GM12864 (cell line): ENCODE measurements around the gene CER1.

Source experiments
- DNase-seq: peaks from one replicate; pipeline ENCODE4 v3.0.0-alpha.2; 2011; ENCODE audit warnings: low read depth
- H3K4me3 ChIP-seq: 2 replicates; pipeline ENCODE4 v1.5.1; 2011; ENCODE audit warnings: mild to moderate bottlenecking, low read depth, low read length, control low read depth
- CTCF ChIP-seq: IDR thresholded peaks from 2 replicates; pipeline ENCODE4 v1.5.1; 2011; ENCODE audit warnings: low read depth, mild to moderate bottlenecking, moderate library complexity, low read length, control low read depth, inconsistent platforms; ENCODE audit errors: missing control alignments

The CER1 gene

GRCh38 chr9:14760060-14760459 lies 37.5 kb upstream of the CER1 start:
- TF ChIP-seq CTCF: no peak
- no peak for DNase-seq
- H3K4me3 ChIP-seq: no peak overlapping the region

DNA sequence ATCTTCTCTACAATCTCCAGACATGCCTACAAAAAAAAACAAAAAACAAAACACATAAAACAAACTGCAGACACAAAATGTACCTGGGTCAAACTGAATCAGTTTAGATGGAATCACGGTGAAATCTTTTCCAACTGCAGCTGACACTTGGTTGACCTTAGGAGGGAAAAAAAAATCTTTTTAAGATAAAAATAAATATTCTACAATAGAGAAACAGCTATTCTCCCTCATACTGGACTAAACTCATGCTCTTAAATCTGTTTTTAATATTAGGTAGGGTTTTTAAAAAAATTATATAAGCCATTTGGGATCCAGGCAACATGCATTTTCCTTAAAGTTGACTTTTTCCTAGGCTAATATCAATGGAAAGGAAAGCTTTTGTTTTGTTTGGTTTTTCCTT lies 33.8 kb upstream of the CER1 start:
- H3K4me3 ChIP-seq: no peak overlapping the region
- no peak for DNase-seq
- no peak for TF ChIP-seq CTCF

DNA sequence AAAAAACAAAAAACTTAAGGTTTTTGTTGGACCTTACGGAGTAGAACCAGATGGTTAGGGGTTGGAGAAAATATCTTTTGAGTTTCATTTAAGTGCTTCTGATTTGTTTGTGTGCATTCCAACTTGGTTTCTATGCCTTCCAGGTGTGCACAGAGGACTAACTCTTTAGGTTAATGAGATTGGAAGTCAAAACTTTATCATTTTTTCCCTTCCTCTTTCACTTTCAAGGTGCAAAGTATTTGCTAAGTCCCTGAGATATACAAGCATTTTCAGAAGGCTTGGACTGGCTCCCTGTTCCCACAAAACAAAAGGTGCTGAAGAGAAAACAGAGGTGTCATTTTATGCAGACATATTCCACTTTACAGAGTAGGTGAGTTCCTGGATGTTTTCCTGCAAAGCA lies 30.3 kb upstream of the CER1 start:
- TF ChIP-seq CTCF: no peak
- DNase-seq: no peak

DNA sequence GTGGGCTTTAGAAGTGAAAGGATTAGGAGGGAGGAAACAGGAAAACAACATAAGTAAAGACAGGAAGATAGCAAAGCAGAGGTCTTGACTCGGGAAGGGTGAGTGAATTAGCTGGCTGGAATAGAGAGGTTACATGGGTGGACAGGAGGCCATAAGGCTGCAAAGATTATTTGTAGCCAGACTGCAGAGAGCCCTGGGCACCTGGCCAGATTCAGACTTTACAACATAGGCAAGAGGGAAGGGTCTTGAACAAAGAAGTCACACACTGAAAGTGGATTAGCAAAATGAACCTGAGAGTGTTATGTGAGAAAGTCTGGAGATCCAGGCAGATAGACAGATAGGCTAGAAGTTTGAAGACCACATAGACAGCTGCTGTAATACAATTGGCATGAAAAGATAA lies 29.7 kb upstream of the CER1 start:
- DNase-seq: no peak
- TF ChIP-seq CTCF: no peak
- H3K4me3 ChIP-seq: no peak overlapping the region

More for the DNA sequence above, 30.3 kb upstream of the CER1 start:
- H3K4me3 ChIP-seq: no peak overlapping the region

DNA sequence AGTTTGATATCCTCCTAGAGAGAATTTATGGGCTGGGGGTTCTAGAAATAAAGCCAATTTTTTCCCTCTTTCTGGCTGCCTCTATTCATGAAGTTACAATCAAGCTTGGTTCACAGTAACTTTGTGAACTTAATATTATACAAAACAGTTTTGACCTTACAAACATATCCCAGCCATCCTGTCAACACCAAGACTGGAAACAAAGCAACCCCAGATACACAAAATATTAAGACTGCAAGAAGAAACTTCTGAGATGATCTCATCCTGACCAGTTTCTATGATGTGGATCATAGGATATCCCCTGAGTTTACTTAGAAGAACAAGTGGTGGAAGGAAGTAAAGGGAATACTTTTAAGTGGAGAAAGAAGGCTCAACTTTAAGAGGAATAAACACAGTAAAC lies 28.3 kb upstream of the CER1 start:
- no peak overlapping the region for H3K4me3 ChIP-seq
- no peak for TF ChIP-seq CTCF
- no peak for DNase-seq

DNA sequence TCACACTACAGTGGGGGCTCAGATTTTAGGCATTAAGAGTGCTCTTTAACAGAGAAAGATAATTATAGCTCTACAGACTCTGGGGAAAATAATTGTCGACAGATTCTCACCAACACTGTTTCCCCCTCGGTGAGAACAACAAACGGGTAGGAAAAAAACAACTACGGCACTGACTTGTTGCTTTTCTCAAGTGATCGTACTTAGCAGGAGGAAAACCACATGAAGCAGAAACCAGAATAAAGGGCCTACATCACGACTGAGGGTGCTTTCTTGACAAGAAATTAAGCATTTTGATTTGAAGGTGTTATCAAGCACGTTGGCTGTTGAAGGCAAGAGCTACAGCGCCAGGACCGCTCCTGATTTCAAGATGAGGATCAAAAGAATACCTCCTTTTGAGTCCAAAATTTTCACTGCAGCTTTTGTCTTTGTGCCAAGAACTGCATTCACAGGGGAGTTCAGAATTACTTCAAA lies 27.2 kb upstream of the CER1 start:
- no peak for TF ChIP-seq CTCF
- no peak overlapping the region for H3K4me3 ChIP-seq
- DNase-seq: no peak

DNA sequence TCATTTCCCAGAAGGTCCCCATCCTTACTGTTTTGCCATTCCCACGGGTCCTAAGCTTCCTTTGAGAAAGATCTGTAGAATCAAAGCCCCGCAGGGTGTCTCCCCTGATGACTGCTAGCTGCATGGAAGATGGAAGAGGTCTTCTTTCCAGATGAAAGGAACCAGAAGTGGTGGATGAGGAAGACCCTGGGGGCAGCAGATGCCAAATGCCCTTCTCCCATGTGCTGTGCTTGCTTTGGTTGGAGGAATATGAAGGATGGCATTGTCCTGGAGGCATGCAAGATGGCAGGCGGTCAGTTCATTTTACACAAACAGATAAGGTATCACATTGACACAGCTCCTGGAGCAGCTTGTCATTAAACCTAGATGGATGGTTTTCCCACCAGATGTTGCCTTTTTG lies 25.8 kb upstream of the CER1 start:
- no peak for DNase-seq
- H3K4me3 ChIP-seq: no peak overlapping the region
- no peak for TF ChIP-seq CTCF
